Stimulated activated CD4-positive, alpha-beta T cell treated with anti-CD3 and anti-CD28 coated beads, Interleukin-12 subunit alpha, Interleukin-12 subunit beta, amount 100 ng/mL, for 48 hours (primary cell): Measurements from ENCODE around the gene LPCAT1.

ENCODE experiments used
- DNase-seq, 3 donors: peaks; one replicate each; pipeline ENCODE4 v3.0.0-alpha.2; 2020; ENCODE audit warnings: low read depth in 2 of 3, low spot score in 1 of 3

LPCAT1 gene

GRCh38 chr5:1497795-1498622, 25.8 kb downstream of the LPCAT1 start:
- no peak for DNase-seq

DNA sequence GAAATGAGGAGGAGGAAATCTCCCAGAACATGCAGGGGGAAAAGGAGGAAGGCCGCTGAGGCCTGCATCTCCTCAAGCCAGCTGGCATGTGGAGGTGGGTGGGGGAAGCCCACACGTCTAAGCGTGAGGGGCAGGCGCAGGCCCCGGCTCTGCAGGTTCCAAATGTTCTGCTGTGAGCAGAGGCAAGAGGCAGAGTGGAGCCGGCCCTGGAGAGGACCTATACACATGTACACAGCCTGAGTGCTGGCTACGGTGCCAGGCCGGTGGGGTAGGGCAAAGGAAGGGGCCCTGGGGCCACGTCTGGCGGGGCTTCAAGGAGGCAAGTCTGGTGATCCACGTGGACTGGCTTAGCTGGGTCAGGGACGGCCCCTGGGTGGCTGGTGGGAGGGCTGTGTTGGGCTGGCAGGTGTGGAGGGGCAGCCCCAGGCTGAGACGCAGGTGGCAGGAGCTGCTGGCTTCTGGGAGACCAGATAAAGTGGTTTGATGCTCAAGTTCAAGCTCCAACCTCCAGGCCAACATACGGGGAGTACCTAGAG, 26.4 kb downstream of the LPCAT1 start:
- DNase-seq = no peak

DNA sequence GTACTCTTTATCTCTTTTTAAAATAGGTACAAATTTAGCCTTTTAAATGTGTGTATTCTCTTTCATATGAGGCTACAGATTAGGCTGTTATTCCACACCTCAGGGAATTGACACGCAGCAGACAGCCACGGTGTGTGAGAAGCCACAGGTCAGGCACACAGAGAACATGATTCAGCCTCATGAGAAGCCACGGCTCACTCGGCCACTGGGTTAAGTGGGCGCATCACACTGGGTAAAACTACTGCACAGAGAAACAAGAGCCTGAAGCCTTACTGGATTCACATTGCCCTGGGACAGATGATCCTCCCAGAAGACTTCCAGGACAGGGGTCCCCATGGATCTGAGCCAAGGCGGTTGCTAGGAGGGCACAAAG, 28.2 kb downstream of the LPCAT1 start:
- DNase-seq = no peak

DNA sequence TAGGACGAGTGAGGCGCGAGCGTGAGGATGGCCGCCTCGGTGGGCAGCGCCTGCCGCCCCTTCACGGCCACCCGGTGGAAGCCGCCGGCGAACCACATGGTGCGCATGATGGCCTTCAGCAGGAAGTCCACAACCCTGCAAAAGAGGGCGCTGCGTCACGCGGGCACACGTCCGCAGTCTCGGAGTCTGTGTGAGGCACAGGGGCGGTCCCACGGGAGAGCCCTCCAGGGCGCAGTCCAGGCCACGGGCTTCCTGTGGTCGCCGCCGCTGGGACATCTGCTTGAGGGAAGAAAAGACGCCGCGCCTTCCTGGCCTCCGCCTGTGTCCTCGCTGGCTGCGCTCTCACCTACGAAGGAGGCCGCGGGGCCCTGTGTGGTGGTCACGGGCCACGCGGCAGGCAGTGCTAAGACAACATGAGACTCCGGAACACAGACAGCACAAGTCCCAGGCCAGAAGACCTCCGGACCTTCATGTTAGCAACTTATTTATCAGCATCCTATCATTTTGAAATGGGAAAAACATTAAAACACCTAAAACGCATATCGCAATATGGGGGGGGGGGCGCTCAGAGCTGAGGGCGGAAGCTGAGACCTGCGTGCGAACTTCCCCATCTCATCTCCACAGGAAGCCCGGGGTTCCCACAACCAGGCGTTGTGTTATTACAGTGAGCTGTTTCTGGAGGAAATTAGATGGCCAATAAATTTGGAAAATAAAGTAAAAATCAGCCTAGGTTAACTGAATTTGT, 28.8 kb downstream of the LPCAT1 start:
- DNase-seq = no peak

DNA sequence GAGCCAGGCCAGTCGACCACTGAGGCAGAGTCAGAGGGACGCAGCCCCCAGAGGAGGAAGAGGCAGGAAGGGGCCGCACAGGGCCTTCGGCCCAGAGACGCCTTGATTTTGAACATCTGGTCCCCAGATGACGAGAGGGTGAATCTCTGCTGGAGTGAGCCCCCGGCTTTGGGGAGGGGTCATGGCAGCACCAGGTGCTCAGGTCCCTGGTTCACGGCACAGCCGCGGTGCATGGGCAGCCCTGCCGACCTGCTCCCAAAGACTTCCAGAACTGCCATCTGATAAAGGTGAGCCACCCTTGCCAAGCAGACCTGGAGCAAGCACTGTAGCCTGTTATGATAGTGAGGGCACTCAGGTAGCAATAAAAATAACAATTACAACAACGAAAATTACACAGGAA, 29.8 kb downstream of the LPCAT1 start:
- DNase-seq = no peak

GRCh38 chr5:1493413-1493812, 30.3 kb downstream of the LPCAT1 start:
- DNase-seq = no peak

- no peak for DNase-seq
These were observed 31.0 kb downstream of the LPCAT1 start for GRCh38 chr5:1492757-1493156.

GRCh38 chr5:1490376-1490775, 33.4 kb downstream of the LPCAT1 start:
- no peak for DNase-seq

DNA sequence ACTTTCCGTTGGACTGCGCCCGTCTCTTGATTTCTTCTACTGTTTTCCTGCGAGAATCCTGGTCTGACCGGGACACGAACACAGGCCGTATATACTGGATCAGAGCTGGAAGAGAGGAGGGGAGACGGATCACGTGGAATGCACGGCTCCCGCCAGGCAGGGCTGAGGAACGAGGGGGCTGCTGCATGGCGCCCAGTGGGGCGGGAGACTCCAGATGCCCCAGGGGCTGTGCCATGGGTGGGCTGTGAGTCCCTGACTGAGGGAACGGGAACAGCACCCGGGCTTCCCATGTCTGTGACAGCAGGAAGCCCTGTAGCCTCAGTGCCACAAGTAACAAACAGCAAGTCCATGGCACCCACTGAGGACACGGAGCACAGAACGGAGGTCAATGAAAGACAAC, 34.0 kb downstream of the LPCAT1 start:
- DNase-seq = no peak

GRCh38 chr5:1488882-1489680, 34.7 kb downstream of the LPCAT1 start:
- peak in 2 of 3 donors; percentile 24 to 42 for DNase-seq

DNA sequence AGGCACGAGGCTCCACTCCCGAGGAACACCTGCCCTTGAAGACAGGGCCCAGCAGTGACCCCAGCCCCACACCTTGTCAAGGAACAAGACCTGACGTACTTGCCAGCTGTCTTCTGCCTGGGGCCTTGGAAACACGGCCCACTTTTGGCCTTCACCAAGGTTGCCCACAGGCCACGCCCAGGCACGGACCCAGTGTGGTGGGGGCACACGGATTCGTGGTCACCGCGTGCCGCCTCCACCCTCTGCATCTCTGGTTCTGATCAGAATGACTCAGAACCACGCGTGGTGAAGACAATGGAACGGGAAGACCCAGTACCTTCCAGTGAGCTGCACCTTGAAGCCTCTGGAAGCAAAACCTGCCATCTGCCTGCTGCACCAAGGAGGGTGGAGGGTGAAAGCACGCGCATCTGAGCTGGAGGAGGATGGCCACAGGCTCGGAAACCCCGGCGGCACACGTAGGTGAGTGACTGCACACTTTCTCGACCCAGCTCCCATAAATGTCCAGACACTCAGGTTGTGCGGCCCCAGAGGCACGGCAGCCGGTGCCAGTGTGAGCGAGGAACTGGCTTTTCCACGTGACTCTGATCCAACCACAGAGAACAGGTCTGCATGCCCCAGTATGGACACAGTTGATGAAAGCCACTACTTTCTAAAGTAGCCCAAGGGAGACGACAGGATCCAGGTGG, 36.5 kb downstream of the LPCAT1 start:
- no peak for DNase-seq

GRCh38 chr5:1486271-1486670, 37.5 kb downstream of the LPCAT1 start:
- DNase-seq = no peak

GRCh38 chr5:1485579-1486118, 38.1 kb downstream of the LPCAT1 start:
- no peak for DNase-seq

DNA sequence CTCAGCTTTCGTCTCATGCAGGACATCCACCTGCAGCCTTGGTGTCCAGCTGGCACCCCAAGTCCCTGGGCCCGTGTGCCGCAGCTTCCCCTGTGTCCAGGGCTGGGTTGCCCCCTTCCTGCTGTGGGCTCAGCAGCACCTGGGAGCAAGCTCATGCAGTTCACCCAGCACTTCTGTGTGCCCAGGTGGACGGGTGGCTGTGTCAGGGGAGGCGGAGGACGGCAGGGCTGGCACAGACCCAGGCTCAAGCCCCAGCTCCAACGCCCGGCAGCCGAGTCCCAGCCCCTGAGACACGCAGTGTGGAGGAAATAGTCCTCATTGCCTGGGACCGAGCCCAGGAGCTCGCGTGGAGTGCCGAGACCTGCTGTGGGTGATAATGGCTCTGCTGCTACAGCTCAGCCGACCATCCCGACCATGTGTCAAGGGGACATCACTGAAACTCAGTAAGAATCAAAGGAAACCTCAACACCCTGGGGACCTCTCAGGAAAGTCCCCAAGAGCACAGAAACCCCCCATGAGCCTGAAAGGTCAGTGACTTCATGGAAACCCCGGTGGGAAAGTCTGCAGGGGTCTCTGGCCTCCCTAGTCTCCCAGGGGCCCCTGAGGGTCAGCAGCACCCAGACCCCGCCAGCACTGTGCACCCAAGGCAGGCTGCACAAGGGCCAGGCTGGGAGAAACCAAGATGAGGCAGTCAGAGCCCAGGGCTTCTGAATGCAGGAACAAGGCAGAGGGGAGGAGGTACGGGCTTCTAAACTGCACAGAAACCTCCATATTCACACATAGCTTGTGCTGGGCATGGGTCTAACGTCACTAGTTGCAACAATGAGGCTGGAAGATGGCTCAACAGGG, 38.8 kb downstream of the LPCAT1 start:
- no peak for DNase-seq

DNA sequence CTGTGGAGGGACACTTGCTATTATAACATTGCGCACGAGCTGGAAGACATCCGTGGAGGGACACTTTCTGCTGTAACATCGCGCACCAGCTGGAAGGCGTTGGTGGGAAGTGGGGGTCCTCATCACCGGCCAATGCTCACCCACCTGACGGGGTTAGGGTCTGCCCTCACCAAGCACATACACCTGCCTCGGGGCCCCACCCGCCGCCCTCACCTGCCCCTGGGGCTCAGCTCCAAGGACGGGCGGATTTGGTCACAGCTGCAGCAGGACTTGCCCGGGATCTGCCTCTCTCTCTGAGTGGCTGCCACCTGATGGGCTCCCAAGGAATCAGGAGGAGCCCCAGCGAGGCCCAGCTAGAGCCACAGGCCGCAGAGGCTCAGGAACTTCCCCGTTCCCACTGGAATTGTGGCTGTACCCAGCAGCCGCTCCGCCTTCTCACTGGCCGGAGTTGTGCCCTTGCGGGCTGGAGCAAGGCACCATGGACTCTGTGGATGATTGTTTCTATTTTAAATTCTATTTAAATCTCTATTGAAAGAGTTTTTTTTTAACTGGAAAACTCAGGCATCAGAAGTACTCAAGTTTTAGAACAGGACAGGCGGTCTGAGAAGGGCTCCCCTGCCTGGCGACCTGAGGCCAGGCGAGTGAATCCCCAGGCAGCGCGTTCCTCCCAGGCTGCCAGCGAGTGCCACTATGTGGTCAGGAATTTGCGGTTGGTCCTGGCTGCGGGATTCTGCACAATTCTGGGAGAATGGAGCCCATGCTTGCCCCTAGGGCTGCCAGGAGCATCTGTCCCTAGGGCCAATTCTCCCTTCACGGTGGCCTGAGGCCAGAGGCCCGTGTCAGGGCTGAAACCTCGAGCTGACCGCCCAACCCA, 39.7 kb downstream of the LPCAT1 start:
- DNase-seq = no peak

- DNase-seq = no peak
These were observed 40.7 kb downstream of the LPCAT1 start for GRCh38 chr5:1483064-1483463.

- DNase-seq = no peak
These were observed 41.8 kb downstream of the LPCAT1 start for GRCh38 chr5:1481959-1482331.

GRCh38 chr5:1481266-1481958, 42.3 kb downstream of the LPCAT1 start:
- DNase-seq = no peak
